Upper lobe of left lung (tissue), 6 donors: ENCODE results near the gene PRKN. TPM values are rescaled to one million over a fixed set of nuclear protein-coding genes. Genes with fewer than 3 reads are reported as not detected.
"Not testable (repeated sequence)": the region's sequence is repeated elsewhere in the genome, so short reads cannot be mapped to it uniquely, and the experiment has no call there.

ENCODE experiments used
- ATAC-seq, 2 donors: fragments of 200-7000 bp; cut with Tn5 transposase; one replicate each; pipeline ENCODE4 v1.9.1; 2022; ENCODE audit warnings: mild to moderate bottlenecking in 2 of 2, moderate library complexity in 2 of 2; ENCODE audit not compliant: low FRiP score in 2 of 2
- DNase-seq, 2 donors: peaks; one replicate each; pipeline ENCODE4 v3.0.0-alpha.2; 2019 to 2020
- H3K27ac ChIP-seq, 4 donors: fragments of 200-600 bp; sonication (generic); one replicate each; pipeline ENCODE4 v1.5.1; 2016 to 2019
- H3K27me3 ChIP-seq, 4 donors: fragments of 200-600 bp; sonication (generic); one replicate each; pipeline ENCODE4 v1.5.1; 2017 to 2019
- H3K36me3 ChIP-seq, 4 donors: fragments of 200-600 bp; sonication (generic); one replicate each; pipeline ENCODE4 v1.5.1; 2016 to 2019
- H3K4me1 ChIP-seq, 4 donors: fragments of 200-600 bp; sonication (generic); one replicate each; pipeline ENCODE4 v1.5.1; 2018 to 2019
- H3K4me3 ChIP-seq, 4 donors: fragments of 200-600 bp; sonication (generic); one replicate each; pipeline ENCODE4 v1.5.1; 2017 to 2019; ENCODE audit warnings: mild to moderate bottlenecking in 2 of 4, moderate library complexity in 1 of 4
- H3K9me3 ChIP-seq, 4 donors: fragments of 200-600 bp; sonication (generic); one replicate each; pipeline ENCODE4 v1.5.1; 2018 to 2019
- CTCF ChIP-seq, 6 experiments: fragments of 450-650 bp in 4 of 6; fragments of 200-600 bp in 2 of 6; sonication (generic) in 2 of 6; IDR thresholded peaks; one replicate each; pipeline ENCODE4 v1.5.1; 2016 to 2019; ENCODE audit warnings: antibody characterized with exemption in 6 of 6
- EP300 ChIP-seq, 4 donors: sonication (generic); formaldehyde crosslinking; IDR thresholded peaks; one replicate each; pipeline ENCODE4 v1.5.1; 2017; ENCODE audit warnings: antibody characterized with exemption in 4 of 4, control low read depth in 2 of 4
- POLR2A ChIP-seq, 4 donors: fragments of 450-650 bp; IDR thresholded peaks; one replicate each; pipeline ENCODE4 v1.5.1; 2016 to 2017; ENCODE audit warnings: antibody characterized with exemption in 4 of 4, mild to moderate bottlenecking in 2 of 4
- POLR2AphosphoS5 ChIP-seq, 2 donors: sonication (generic); formaldehyde crosslinking; IDR thresholded peaks; one replicate each; pipeline ENCODE4 v1.5.1; 2017; ENCODE audit warnings: antibody characterized with exemption in 2 of 2
- WGBS, 2 donors: methylation state at CpG; one replicate each; pipeline ENCODE4 v1.1.5; 2017 to 2018; 5-methylcytosine and 5-hydroxymethylcytosine counted together
- total RNA-seq, 6 donors: library from RNA; depleted of rRNA in 4 of 6; stranded (reverse); fragments of >200 nt in 4 of 6; gene quantifications; one replicate each; pipeline versions ENCODE4 v1.1.0 to v1.2.1, GENCODE V29; 2016 to 2021
- donor health status: DM: no; HTN: no; CAD: no; lungs with moderate emphysema.
- donor health status: DM: no; HTN: yes; CAD: no; lungs with severe emphysema.

PRKN gene
- total RNA-seq, 6 donors from 2014 or later = 2.7 to 29.3 (median 5.5) TPM

- Histone ChIP-seq H3K9me3 (no peaks in the 10 kb centered on the region), H3K36me3 (no peaks in the 10 kb centered on the region), H3K4me1 (no peaks in the 10 kb centered on the region), H3K4me3 (no peak overlapping the region), H3K27me3 (no peaks in the 10 kb centered on the region), H3K27ac (no peak overlapping the region)
- 72% methylated on average over 7 of the region's 7 CpGs for WGBS, 2 donors
- no peak for ATAC-seq
- no peak for DNase-seq
- TF ChIP-seq POLR2AphosphoS5 (IDR thresholded peaks at IDR 0.05) = no peak
- no peak for TF ChIP-seq EP300 (IDR thresholded peaks at IDR 0.05)
- TF ChIP-seq POLR2A (IDR thresholded peaks at IDR 0.05) = no peak
- no peak for TF ChIP-seq CTCF (IDR thresholded peaks at IDR 0.05)
Observed at GRCh38 chr6:161853657-161854056, 873.9 kb downstream of the PRKN start.

- not testable (repeated sequence) for H3K36me3 ChIP-seq, H3K4me1 ChIP-seq, H3K9me3 ChIP-seq, ATAC-seq, DNase-seq, H3K4me3 ChIP-seq, H3K27ac ChIP-seq, H3K27me3 ChIP-seq
- 92 to 96% methylated on average over 11 to 12 of the region's 12 CpGs for WGBS, 2 donors
Observed at GRCh38 chr6:161851486-161851885, 876.1 kb downstream of the PRKN start.

DNA sequence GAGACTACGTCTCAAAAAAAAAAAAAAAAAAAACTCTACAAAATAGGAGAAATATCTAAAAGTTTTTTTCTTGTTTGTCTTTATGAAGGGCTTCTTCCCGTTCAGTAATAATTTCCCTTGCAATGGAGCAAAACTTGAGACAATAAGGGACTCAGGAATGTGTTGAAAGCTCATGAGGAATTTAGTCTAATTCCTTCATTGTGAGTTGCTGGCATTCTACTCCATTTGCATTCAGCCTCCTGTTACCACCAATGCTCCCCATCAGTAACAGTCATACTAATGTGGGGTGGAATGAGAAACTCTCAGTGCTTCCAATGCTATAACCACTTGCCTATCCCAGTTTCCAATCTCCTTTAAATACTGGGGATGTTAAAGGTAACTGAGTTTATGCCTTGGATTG is 877.0 kb downstream of the PRKN start:
- TF ChIP-seq POLR2AphosphoS5 (IDR thresholded peaks at IDR 0.05) = no peak
- TF ChIP-seq EP300 (IDR thresholded peaks at IDR 0.05) = no peak
- TF ChIP-seq CTCF (IDR thresholded peaks at IDR 0.05) = no peak
- TF ChIP-seq POLR2A (IDR thresholded peaks at IDR 0.05) = no peak
- WGBS, 2 donors = 82 to 88% methylated on average over 2 of the region's 2 CpGs
- DNase-seq (no peak), ATAC-seq (no peak)
- no peak overlapping the region for H3K27ac ChIP-seq
- H3K4me1 ChIP-seq = no peaks in the 10 kb centered on the region
- H3K36me3 ChIP-seq = no peaks in the 10 kb centered on the region
- no peak overlapping the region for H3K4me3 ChIP-seq
- H3K27me3 ChIP-seq = no peaks in the 10 kb centered on the region
- H3K9me3 ChIP-seq = no peaks in the 10 kb centered on the region

- no peak for TF ChIP-seq POLR2AphosphoS5 (IDR thresholded peaks at IDR 0.05)
- TF ChIP-seq EP300 (IDR thresholded peaks at IDR 0.05) = no peak
- no peak for TF ChIP-seq CTCF (IDR thresholded peaks at IDR 0.05)
- no peak for TF ChIP-seq POLR2A (IDR thresholded peaks at IDR 0.05)
- Histone ChIP-seq H3K4me3 (no peak overlapping the region), H3K36me3 (no peaks in the 10 kb centered on the region), H3K4me1 (no peaks in the 10 kb centered on the region), H3K9me3 (no peaks in the 10 kb centered on the region), H3K27ac (no peak overlapping the region), H3K27me3 (no peaks in the 10 kb centered on the region)
- no peak for ATAC-seq
- DNase-seq = no peak
- 85 to 90% methylated on average over 3 of the region's 3 CpGs for WGBS, 2 donors
Observed at GRCh38 chr6:161847628-161848027, 879.9 kb downstream of the PRKN start.

GRCh38 chr6:161844804-161845203 is 882.8 kb downstream of the PRKN start:
- ATAC-seq (no peak), DNase-seq (no peak)
- Histone ChIP-seq H3K27ac (no peak overlapping the region), H3K9me3 (no peaks in the 10 kb centered on the region), H3K4me1 (no peaks in the 10 kb centered on the region), H3K4me3 (no peak overlapping the region), H3K36me3 (no peaks in the 10 kb centered on the region), H3K27me3 (no peaks in the 10 kb centered on the region)
- WGBS, 2 donors = 81 to 82% methylated on average over 4 of the region's 4 CpGs
- TF ChIP-seq POLR2AphosphoS5 (IDR thresholded peaks at IDR 0.05) (no peak), POLR2A (IDR thresholded peaks at IDR 0.05) (no peak)

DNA sequence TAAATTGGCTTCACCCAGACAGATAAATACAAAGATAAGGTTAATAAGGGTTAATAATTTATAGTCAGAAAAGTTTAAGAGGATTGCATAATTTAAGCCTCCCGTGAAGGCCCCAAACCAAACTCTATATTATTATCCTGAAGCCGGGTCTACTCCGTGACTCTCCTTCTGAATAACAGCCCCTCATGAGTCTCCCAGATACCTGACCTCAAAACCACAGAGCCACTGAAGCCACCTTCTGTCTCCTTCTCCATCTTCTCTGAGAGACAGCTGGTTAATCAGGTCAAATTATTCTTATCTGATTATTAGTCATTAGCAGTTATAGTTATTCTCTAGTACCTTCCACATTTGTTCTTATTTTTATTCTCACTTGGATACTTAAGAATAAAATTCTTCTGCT is 884.5 kb downstream of the PRKN start:
- Histone ChIP-seq H3K36me3 (no peaks in the 10 kb centered on the region), H3K27me3 (no peaks in the 10 kb centered on the region), H3K4me3 (no peak overlapping the region), H3K4me1 (no peaks in the 10 kb centered on the region), H3K9me3 (no peaks in the 10 kb centered on the region), H3K27ac (no peak overlapping the region)
- ATAC-seq (no peak), DNase-seq (no peak)
- 72 to 89% methylated on average over 3 of the region's 3 CpGs for WGBS, 2 donors
- TF ChIP-seq CTCF (IDR thresholded peaks at IDR 0.05) (no peak), POLR2A (IDR thresholded peaks at IDR 0.05) (no peak), EP300 (IDR thresholded peaks at IDR 0.05) (no peak), POLR2AphosphoS5 (IDR thresholded peaks at IDR 0.05) (no peak)
